Neuronal stem cell (in vitro differentiated cells): Measurements from ENCODE around the gene HSD11B2.
A peak's percentile ranks its signal among the peaks of the same experiment; 100 is the strongest.

Source experiments
- DNase-seq: peaks from one replicate; pipeline ENCODE4 v3.0.0-alpha.2; 2013; ENCODE audit warnings: low spot score
- H2AFZ ChIP-seq: one replicate; pipeline ENCODE4 v1.6.1; 2013; ENCODE audit warnings: mild to moderate bottlenecking, low read length, inconsistent platforms
- H2AK5ac ChIP-seq: 2 replicates; pipeline ENCODE4 v1.6.1; 2013; ENCODE audit warnings: low read depth, mild to moderate bottlenecking, inconsistent platforms, low read length, moderate library complexity, mixed read lengths
- H2BK120ac ChIP-seq: 2 replicates; pipeline ENCODE4 v1.6.1; 2013; ENCODE audit warnings: low read depth, mild to moderate bottlenecking, inconsistent platforms, low read length, moderate library complexity, mixed read lengths
- H2BK12ac ChIP-seq: one replicate; pipeline ENCODE4 v1.6.1; 2013; ENCODE audit warnings: low read length, inconsistent platforms
- H2BK15ac ChIP-seq: 2 replicates; pipeline ENCODE4 v1.6.1; 2013; ENCODE audit warnings: mild to moderate bottlenecking, low read length, inconsistent platforms, mixed read lengths
- H2BK5ac ChIP-seq: one replicate; pipeline ENCODE4 v1.6.1; 2013; ENCODE audit warnings: inconsistent platforms, mild to moderate bottlenecking, low read length, moderate library complexity
- H3K14ac ChIP-seq: one replicate; pipeline ENCODE4 v1.6.1; 2013; ENCODE audit warnings: low read length, inconsistent platforms
- H3K18ac ChIP-seq: 2 replicates; pipeline ENCODE4 v1.6.1; 2013; ENCODE audit warnings: low read length, inconsistent platforms
- H3K23ac ChIP-seq: 2 replicates; pipeline ENCODE4 v1.6.1; 2013; ENCODE audit warnings: low read depth, mild to moderate bottlenecking, mixed read lengths, low read length, inconsistent platforms; ENCODE audit not compliant: poor library complexity
- H3K27ac ChIP-seq: replicated peaks from 3 replicates; pipeline ENCODE4 v1.5.1; 2013; ENCODE audit warnings: low read length, inconsistent platforms
- H3K27me3 ChIP-seq, 3 experiments: 2 replicates each; pipeline ENCODE4 v1.6.1; 2013; ENCODE audit warnings: low read length in 3 of 3, mild to moderate bottlenecking in 2 of 3, inconsistent platforms in 1 of 3, low read depth in 1 of 3, mixed read lengths in 1 of 3, moderate library complexity in 1 of 3; ENCODE audit not compliant: control insufficient read depth in 3 of 3, insufficient read depth in 3 of 3
- H3K36me3 ChIP-seq, 2 donors: replicated peaks in 1 of 2; 2 replicates each; pipeline ENCODE4 v1.6.1; 2013; ENCODE audit warnings: low read length in 2 of 2; ENCODE audit not compliant: control insufficient read depth in 2 of 2, insufficient read depth in 2 of 2
- H3K4ac ChIP-seq: 2 replicates; pipeline ENCODE4 v1.6.1; 2013; ENCODE audit warnings: inconsistent platforms, mild to moderate bottlenecking, low read length, moderate library complexity
- H3K4me1 ChIP-seq, 2 donors: 1 replicate in 1 of 2; 2 replicates in 1 of 2; pipeline ENCODE4 v1.6.1; 2013; ENCODE audit warnings: low read length in 2 of 2, low read depth in 1 of 2; ENCODE audit not compliant: control insufficient read depth in 2 of 2, insufficient read depth in 1 of 2
- H3K4me2 ChIP-seq: one replicate; pipeline ENCODE4 v1.6.1; 2013; ENCODE audit warnings: mild to moderate bottlenecking, low read length, inconsistent platforms; ENCODE audit not compliant: insufficient read depth, poor library complexity, severe bottlenecking
- H3K4me3 ChIP-seq, 2 donors: 2 replicates each; pipeline ENCODE4 v1.5.1; 2013; ENCODE audit warnings: low read length in 2 of 2, mild to moderate bottlenecking in 2 of 2, inconsistent platforms in 1 of 2, moderate library complexity in 1 of 2
- H3K79me1 ChIP-seq: one replicate; pipeline ENCODE4 v1.6.1; 2013; ENCODE audit warnings: low read depth, mild to moderate bottlenecking, inconsistent platforms, low read length, moderate library complexity
- H3K9ac ChIP-seq: one replicate; pipeline ENCODE4 v1.6.1; 2013; ENCODE audit warnings: mild to moderate bottlenecking, low read depth, low read length, inconsistent platforms; ENCODE audit not compliant: poor library complexity
- H3K9me3 ChIP-seq, 2 donors: replicated peaks in 1 of 2; 2 replicates each; pipeline versions ENCODE3 to v1.6.1; 2013; ENCODE audit warnings: low read length in 2 of 2, mild to moderate bottlenecking in 2 of 2, inconsistent platforms in 1 of 2, low read depth in 1 of 2, mixed read lengths in 1 of 2, moderate library complexity in 1 of 2; ENCODE audit not compliant: control insufficient read depth in 2 of 2, insufficient read depth in 1 of 2
- H4K8ac ChIP-seq: one replicate; pipeline ENCODE4 v1.6.1; 2013; ENCODE audit warnings: low read depth, mild to moderate bottlenecking, inconsistent platforms, low read length, moderate library complexity
- H4K91ac ChIP-seq: one replicate; pipeline ENCODE4 v1.6.1; 2013; ENCODE audit warnings: low read length, low read depth, mild to moderate bottlenecking, inconsistent platforms; ENCODE audit not compliant: poor library complexity
- WGBS, 2 donors: extraction: QIAGEN DNeasy Blood & Tissue Kit; methylation state at CpG; one replicate each; pipeline ENCODE4 v1.1.7; 2013; ENCODE audit warnings: missing lambda C conversion rate in 2 of 2, mixed read lengths in 1 of 2; ENCODE audit not compliant: insufficient read length in 2 of 2, insufficient replicate concordance in 1 of 2; ENCODE audit errors: extremely low coverage in 2 of 2; 5-methylcytosine and 5-hydroxymethylcytosine counted together

Gene HSD11B2

DNA sequence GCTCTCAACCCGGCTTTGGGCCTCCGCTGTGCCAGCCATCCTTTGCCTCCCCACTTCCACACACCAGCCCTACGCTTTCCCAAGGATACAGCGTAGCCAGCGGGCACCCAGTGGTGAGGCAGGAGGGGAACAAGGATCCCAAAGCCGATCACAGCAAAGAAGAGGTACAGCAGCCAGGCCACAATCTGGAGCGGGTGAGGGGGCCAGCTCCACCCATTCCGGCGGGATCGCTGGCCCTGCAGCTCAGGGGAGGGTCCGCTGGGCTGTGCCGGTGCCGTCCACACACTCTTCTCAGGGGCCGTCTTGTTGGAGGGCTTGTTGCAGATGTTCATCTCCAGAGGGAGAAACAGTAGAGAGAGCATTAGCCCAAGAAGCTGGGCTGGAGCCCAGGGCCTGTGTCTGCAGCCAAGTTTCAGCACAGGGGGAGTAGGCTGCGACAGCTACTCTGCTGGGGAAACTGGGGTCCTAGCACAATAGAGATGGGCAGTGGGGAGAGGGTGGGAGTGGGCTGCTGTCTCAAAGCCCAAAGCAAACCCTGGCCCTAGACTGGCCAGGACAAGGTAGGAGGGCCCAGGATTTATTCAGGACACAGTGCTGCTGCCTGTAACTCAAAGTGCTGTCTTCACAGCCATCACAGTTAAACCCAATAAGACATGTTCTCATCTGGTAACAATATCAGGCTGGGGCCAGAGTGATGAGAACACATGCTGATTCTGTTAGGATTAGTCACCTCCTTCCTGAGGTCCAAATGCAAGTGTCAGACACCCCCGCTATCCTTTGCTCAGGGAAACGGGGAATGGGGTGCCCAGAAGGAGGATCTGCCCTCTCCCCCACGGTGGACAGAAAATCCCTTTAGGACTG lies 24.6 kb upstream of the HSD11B2 start:
- Histone ChIP-seq H3K23ac (no peak overlapping the region), H3K14ac (no peak overlapping the region), H3K27me3 (no peaks in the 10 kb centered on the region), H2BK5ac (no peak overlapping the region), H3K4me2 (no peak overlapping the region), H2BK12ac (no peak overlapping the region), H3K9ac (peak overlapping the region; percentile 63), H2BK120ac (no peak overlapping the region), H4K91ac (no peak overlapping the region), H4K8ac (no peak overlapping the region), H3K9me3 (no peaks in the 10 kb centered on the region), H2BK15ac (no peak overlapping the region), H2AK5ac (peak overlapping the region; percentile 14), H2AFZ (no peak overlapping the region), H3K18ac (no peak overlapping the region), H3K4me3 (no peak overlapping the region), H3K36me3 (no peaks in the 10 kb centered on the region), H3K79me1 (no peaks in the 10 kb centered on the region), H3K4me1 (peaks cover 4% of the 10 kb centered on the region in 2 donors), H3K4ac (no peak overlapping the region), H3K27ac (no peak overlapping the region)
- DNase-seq, result no peak
- no CpG with 5 or more reads among the region's 18 CpGs for WGBS, 2 donors

DNA sequence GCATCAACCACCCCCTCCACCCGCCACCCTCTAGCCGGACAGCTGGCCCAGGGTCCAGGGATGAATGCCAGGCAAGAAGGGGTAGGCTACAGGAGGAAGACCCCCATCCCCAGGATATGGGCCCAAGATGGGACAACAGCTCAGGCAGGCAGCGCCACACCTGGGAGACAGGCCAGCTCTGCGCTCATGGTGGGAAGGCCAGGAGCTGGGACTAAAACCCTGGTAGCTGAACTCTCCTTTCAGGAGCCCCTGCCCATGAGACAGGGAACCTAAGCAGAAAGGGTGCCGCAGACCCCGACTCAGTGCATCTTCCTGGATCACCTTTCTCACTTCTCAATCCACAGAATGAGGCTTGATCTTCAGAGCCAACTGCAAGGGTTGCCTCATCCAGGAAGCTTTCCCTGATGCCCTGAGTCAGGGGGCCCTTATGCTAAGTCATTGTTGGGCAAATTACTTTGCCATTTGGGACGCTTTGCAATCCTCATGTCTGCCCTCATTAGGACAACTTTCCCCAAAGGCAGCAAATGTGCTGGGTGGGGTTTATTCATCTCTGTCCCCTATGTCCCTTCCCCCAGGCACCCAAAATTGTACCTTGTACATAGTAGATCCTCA lies 23.6 kb upstream of the HSD11B2 start:
- Histone ChIP-seq H3K23ac (no peak overlapping the region), H2AK5ac (no peak overlapping the region), H3K9me3 (no peaks in the 10 kb centered on the region), H3K27ac (no peak overlapping the region), H2BK12ac (no peak overlapping the region), H3K79me1 (no peaks in the 10 kb centered on the region), H3K4me1 (peaks cover under 1 to 4% of the 10 kb centered on the region in 2 donors), H3K18ac (no peak overlapping the region), H3K4me2 (no peak overlapping the region), H3K9ac (no peak overlapping the region), H3K4me3 (no peak overlapping the region), H3K4ac (no peak overlapping the region), H2AFZ (no peak overlapping the region), H4K91ac (no peak overlapping the region), H4K8ac (no peak overlapping the region), H2BK5ac (no peak overlapping the region), H3K14ac (no peak overlapping the region), H2BK15ac (no peak overlapping the region), H2BK120ac (no peak overlapping the region), H3K27me3 (no peaks in the 10 kb centered on the region), H3K36me3 (no peaks in the 10 kb centered on the region)
- DNase-seq, result no peak
- WGBS, 2 donors, result no CpG with 5 or more reads among the region's 7 CpGs

DNA sequence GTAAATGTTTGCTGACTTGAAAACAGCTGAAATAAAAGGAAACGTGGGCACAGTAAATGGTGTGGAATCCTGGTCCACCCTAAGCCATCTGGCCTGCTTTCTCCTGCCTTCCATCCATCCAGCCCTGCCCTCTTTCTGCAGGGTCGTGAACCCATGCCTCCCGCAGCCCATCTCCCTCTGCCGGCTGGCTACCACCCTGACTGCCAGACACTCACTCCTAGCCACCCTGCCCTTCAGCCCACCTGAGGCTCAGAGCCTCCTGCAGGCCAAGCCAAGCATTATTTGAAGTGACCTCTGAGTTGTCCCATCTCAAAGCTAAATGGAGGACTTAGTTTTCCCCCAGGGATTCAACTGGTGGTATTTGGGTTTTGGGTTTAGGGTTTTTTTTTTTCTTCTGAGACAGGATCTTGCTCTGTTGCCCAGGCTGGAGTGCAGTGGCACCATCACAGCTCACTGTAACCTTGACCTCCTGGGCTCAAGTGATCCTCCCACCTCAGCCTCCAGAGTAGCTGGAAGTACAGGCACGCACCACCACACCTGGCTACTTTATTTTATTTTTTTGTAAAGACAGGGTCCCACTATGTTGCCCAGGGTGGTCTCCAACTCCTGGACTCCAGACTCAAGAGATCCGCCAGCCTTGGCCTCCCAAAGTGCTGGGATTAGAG lies 23.0 kb upstream of the HSD11B2 start:
- no peak for DNase-seq
- Histone ChIP-seq H3K9ac (no peak overlapping the region), H3K4ac (no peak overlapping the region), H3K18ac (no peak overlapping the region), H3K36me3 (no peaks in the 10 kb centered on the region), H3K4me1 (peaks cover 0 to 4% of the 10 kb centered on the region in 2 donors), H3K27ac (no peak overlapping the region), H3K27me3 (no peaks in the 10 kb centered on the region), H3K23ac (no peak overlapping the region), H3K14ac (no peak overlapping the region), H2AFZ (no peak overlapping the region), H2AK5ac (no peak overlapping the region), H3K9me3 (no peaks in the 10 kb centered on the region), H3K4me2 (no peak overlapping the region), H4K91ac (no peak overlapping the region), H3K4me3 (no peak overlapping the region), H2BK12ac (no peak overlapping the region), H2BK120ac (no peak overlapping the region), H4K8ac (no peak overlapping the region), H3K79me1 (no peaks in the 10 kb centered on the region), H2BK15ac (no peak overlapping the region), H2BK5ac (no peak overlapping the region)
- no CpG with 5 or more reads among the region's 6 CpGs for WGBS, 2 donors

- Histone ChIP-seq H2BK120ac (no peak overlapping the region), H4K91ac (no peak overlapping the region), H3K4me1 (peaks cover 0 to 4% of the 10 kb centered on the region in 2 donors), H4K8ac (no peak overlapping the region), H3K9ac (no peak overlapping the region), H3K36me3 (no peaks in the 10 kb centered on the region), H3K4me3 (no peak overlapping the region), H3K18ac (no peak overlapping the region), H2AK5ac (no peak overlapping the region), H3K9me3 (no peaks in the 10 kb centered on the region), H3K14ac (no peak overlapping the region), H2BK5ac (no peak overlapping the region), H3K27ac (no peak overlapping the region), H3K4me2 (no peak overlapping the region), H3K79me1 (no peaks in the 10 kb centered on the region), H2BK12ac (no peak overlapping the region), H3K27me3 (no peaks in the 10 kb centered on the region), H2AFZ (no peak overlapping the region), H3K23ac (no peak overlapping the region), H2BK15ac (no peak overlapping the region), H3K4ac (no peak overlapping the region)
- no CpG with 5 or more reads among the region's 9 CpGs for WGBS, 2 donors
- DNase-seq, result no peak
These were observed 21.3 kb upstream of the HSD11B2 start for GRCh38 chr16:67409631-67410030.
